NCI-H1092 (cell line): Measurements from ENCODE around the gene NR0B1.

Experiments
- DNase-seq: peaks from one replicate; lab custom pipeline; 2025; lab: John Stamatoyannopoulos, UW

Gene NR0B1, protein sequence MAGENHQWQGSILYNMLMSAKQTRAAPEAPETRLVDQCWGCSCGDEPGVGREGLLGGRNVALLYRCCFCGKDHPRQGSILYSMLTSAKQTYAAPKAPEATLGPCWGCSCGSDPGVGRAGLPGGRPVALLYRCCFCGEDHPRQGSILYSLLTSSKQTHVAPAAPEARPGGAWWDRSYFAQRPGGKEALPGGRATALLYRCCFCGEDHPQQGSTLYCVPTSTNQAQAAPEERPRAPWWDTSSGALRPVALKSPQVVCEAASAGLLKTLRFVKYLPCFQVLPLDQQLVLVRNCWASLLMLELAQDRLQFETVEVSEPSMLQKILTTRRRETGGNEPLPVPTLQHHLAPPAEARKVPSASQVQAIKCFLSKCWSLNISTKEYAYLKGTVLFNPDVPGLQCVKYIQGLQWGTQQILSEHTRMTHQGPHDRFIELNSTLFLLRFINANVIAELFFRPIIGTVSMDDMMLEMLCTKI

DNA sequence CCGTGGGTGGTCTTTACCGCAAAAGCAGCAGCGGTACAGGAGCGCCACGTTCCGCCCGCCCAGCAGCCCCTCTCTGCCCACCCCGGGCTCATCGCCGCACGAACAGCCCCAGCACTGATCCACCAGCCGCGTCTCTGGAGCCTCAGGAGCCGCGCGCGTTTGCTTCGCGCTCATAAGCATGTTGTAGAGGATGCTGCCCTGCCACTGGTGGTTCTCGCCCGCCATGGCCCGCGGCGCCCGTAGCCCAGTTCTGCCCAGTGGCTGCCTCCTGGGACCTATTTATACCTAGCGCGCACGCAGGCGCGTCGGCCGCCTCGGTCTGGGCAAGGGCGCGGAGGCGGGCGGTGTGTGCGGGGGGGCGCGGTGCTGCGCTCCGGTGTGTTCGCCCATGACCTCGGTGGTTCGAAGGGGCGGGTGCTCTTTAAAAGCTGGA is at the start of gene NR0B1:
NR0B1 (minus strand) TSS at position 252 of the 433 bp plus-strand sequence; CDS start at position 225, 27 bp downstream.
- DNase-seq = peak; percentile 23

DNA sequence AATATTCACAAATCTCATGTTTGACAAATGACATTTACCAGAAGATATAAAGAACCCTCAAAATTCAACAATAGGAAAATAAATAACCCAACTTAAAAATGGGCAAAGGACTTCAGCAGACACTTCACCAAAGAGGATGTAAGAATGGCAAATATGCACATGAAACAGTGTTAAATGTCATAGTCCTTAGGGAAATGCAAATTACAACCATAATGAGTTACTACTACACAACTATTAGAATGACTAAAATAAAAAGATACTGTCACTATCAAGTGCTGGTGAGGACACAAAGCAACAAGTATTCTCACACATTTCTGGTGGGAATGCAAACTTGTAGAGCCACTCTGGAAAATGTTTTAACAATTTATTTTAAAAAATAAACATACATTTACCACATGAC is 40.8 kb upstream of the NR0B1 start:
- no peak for DNase-seq

DNA sequence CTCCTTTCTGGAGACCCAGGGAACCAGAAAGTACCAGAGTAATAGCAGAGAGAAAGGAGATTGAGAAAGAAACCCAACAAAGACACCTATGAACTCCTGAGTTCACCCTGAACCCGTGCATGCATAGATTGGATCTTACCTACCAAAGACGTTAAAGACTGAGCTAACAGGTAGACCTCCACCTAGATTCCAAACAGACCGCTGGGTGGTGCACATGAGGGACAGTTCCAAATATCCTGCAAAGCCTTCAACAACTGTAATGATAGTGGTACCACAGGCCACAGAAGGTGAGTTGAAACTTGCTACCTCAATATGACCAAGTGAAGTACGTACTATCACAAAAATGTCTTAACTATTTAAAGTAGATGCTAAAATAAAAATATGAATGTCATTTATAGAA is 34.0 kb upstream of the NR0B1 start:
- DNase-seq = no peak

DNA sequence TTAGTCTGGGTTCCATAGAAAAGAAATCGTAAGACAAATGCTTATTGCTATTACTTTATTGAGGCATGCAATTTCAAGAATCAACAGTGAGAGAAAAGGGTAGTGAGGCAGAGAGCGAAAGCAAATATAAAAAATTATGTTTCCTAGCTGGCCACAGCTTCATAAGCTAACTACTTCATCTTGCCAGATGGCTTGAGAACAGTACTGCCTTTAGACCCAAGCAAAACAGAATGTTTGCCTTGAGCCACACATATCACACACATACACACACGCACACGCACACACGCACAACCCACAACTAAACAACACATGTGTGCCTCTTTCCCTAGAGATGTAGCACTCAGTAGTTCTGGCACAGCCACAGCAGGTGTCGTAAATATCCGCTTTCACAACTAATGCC is 31.6 kb upstream of the NR0B1 start:
- DNase-seq = no peak

DNA sequence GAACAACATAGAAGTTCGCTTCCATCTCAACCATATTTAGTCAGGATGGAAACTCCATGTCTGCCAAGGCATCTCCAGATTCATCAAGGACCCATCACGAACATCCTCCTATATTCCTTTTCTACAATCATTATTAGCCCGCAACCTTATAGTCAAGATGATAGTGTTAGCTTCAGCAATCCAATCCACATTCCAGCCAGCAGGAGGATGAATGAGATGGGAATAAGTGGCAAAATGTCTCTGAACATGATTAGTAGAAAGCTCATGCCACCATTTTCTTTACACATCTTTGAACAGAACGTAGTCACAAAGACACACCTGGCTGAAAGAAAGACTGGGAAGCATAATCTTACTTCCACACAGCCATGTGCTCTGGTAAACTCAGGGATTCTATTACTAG is 18.6 kb upstream of the NR0B1 start:
- no peak for DNase-seq

DNA sequence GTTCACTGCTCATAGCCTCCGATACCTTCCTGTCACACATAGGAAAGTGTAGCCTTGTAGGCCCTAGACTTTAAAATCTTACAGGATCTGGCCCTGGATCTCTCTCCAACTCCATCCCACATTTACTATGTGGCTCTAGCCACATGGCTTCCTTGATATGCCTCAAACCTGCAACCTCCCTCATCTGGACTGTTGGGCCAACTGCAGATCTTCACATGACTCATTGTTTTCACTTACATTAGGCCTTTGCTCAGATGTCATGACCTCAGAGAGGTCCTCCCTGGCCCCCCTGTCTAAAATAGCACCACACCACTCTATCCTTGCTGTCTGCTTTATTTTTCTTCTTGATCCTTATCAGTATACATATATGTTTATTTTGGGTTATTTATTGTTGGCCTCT is 8.1 kb upstream of the NR0B1 start:
- no peak for DNase-seq

DNA sequence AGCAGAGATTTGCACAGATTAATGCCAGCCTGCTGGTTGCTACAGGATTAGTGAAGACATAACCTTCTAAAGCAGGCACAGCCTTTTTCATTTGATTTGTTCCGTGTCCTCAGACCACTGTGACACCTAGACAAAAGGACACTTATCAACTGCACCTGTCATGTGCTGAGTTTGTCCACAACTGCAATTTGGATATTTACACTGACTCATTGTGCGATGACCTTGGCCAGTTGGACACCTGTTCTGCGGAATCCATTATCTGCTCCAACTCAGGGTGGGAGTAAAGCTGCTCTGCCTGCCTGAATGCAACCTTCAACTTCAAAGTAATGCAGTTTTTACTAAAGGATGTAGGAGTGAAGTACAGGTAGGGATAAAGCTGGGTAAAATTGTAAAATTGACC is 4.1 kb upstream of the NR0B1 start:
- DNase-seq = peak; percentile 9

DNA sequence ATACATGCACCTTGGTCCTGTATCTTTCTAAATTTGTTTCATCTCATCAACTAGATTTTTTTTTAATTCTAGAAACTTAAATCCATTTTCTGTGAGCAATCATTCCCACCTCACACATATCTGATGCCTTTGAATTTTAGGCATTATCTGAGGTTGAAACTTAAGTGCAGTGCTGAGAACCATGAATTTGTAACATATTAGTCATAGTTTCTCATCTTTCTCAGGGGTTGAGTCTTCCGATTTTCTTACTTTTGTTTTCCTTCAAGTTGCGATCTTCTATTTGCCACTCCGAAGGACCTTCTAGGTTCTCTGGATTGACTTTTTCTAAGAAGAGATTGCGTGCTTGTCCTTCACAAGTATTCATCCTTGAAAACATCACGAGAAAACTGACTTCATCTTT is 3.7 kb upstream of the NR0B1 start:
- DNase-seq = no peak

DNA sequence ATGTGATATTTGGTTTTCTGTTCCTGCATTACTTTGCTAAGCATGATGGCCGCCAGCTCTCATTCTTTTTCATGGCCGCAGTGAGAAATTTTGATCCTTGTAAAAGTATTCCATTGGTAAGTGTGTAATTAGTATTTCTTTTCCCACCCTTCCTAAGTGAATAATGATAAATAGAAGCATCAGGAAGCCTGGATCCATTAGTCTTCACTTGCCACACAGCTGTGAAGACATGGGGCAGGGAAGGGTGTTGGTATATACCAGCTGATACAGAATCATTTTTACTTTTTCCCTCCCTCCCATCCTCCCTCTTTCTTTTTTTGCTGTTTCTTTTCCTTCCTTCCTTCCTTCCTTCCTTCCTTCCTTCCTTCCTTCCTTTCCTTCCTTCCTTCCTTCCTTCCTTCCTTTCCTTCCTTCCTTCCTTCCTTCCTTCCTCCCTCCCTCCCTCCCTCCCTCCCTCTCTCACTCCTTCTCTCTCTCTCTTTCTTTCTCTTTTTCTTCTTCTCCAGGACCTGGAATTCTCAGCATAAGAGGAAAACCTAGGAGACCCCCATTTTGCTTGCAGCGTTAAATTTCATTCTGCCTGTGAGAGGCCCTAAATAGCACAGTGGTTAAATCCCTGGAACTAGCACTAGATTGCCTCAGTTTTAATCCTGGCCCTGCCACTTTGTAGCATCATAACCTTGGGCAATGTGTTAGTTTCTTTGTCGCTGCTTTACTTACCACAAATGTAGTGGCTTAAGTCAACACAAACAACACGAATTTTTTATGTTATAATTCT is 1.4 kb upstream of the NR0B1 start:
- DNase-seq = no peak

DNA sequence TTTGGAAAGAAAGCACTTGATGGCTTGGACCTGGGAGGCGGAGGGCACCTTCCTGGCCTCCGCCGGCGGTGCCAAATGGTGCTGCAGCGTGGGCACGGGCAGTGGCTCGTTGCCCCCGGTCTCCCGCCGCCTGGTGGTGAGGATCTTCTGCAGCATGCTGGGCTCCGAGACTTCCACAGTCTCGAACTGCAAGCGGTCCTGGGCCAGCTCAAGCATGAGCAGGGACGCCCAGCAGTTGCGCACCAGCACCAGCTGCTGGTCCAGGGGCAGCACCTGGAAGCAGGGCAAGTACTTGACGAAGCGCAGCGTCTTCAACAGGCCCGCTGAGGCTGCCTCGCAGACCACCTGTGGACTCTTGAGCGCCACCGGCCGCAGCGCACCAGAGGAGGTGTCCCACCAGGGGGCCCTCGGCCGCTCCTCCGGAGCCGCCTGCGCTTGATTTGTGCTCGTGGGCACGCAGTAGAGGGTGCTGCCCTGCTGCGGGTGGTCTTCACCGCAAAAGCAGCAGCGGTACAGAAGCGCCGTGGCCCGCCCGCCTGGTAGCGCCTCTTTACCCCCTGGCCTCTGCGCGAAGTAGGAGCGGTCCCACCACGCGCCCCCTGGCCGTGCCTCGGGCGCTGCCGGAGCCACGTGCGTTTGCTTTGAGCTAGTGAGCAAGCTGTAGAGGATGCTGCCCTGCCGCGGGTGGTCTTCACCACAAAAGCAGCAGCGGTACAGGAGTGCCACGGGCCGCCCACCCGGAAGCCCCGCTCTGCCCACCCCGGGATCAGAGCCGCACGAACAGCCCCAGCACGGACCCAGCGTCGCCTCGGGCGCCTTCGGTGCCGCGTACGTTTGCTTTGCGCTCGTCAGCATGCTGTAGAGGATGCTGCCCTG is 689 bp downstream of the NR0B1 start:
- peak; percentile 52 for DNase-seq

DNA sequence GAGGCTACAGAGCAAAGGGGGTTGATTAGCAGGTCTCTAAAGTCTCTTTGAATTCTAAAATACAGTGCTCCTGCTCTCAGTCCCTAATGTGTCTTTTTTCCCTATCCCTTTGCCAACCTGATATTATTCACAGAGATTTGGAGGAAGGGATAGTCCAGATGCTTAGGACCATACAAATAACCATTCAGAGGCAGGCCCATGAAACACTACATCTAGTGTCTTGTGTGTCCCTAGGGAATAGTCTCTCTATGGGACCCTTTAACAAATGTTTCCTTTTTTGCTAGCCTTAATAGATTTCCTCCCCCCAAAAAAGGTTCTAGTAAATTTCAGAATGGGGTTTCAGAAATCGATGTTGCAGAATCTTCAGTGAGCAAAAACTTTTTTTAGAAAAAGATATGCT is 1.7 kb downstream of the NR0B1 start:
- DNase-seq = no peak

DNA sequence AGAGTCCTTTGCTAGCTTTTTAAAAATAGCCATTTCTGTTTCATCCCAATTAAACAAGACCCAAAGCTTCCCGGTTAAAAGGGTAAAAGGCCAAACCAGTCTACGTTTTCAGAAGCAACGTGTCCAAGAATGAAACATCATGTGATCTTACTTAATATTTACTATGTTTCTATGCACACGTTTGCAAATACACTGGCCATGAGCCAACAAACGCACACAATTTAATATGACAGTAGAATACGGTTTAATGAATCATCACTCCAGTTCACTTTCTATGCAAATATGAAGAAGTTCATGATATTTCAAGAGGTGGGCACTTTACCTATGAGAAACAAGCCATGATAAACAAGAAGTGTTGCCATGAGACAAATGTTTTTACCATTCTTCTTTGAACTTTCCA is 4.3 kb downstream of the NR0B1 start:
- no peak for DNase-seq

DNA sequence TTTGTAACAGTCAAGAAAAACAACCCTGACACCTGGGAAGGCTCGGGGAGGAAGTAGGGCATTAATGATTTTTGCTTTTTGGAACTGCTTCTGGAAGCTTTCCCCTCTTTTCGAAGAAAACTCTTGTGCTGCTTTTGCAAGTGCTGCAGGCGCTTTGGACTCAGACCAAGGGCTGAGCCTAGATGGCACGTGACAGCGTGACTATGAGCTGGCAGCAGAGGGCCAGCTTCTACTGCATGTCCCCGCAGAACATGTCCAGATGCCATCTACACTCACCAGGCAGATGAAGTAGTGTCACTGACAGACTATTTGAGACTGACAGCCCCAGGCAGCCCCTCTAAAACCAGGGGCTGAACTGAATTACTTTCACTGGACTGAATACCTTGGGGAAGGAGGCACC is 6.2 kb downstream of the NR0B1 start:
- no peak for DNase-seq

DNA sequence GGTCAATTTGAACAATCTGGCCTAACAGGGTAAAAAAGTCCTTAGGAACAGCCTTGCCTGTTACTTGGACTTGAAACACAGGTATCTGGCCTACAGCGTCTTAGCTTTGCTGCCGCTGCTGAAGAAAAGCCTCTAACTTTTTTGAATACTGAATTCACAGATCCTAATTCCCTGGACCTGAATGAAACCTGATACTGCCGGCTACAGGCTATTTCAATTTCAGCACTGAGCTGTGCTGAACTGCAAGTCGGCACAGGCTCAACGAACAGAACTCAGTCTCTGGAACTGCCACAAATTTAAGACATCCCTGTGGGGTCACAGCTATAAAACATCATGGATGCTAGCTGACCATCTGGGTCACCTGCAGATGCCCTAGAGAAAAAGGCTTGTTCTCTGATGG is 7.2 kb downstream of the NR0B1 start:
- no peak for DNase-seq

DNA sequence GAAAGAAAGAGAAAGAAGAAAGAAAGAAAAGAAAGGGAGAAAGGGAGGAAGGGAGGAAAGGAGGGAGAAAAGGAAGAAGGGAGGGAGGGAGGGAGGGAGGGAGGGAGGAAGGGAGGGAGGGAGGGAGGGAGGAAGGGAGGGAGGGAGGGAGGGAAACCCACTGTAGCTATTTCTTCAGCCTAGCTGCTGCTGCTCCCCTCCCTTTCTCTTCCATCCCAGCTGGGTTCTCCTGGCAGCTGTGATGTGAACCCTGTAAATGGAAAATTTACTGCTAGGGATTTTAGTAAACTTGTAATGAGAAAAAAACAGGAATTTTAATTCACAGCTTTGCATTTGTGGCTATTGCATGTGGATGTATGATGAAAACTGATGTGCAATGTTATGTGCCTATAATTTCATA is 8.0 kb downstream of the NR0B1 start:
- no peak for DNase-seq

DNA sequence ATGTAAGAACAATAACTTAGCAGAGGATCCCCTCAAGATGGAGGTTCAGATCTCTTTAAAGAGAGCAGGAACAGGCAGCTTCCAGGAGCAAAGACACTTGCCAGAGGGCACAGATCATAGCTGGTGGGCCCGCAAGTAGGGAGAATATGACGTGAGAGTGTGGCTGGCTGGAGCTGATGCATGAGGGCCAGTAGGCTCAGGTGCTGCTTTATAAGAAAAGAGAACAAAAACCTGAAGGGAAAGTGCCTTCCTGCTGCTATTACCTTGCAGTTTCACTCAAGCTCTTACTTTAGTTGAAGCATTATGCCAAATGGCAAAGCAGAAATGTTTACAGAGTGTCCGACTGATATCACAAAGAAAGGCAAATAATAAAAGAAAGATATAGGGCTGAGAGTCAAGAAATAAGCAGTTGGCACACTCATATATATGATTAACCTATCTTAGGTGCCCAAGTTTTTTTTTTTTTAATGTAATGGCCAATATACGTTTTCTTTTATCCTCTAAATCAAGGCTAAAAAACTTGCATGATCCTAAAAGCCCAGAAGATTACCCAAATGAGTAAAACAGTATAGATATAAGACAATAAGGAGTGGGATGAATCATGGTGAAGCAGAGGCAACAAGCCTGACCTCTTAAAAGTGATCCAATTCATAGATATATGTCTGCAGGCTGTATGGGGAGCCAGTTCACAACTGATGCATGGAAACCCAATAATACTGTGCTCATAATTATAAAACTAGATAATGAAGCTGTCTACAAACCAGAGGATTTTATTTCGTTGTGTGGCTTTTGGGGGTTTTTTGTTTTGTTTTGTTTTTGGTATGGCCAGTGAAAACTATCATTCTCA is 12.6 kb downstream of the NR0B1 start:
- DNase-seq = no peak

DNA sequence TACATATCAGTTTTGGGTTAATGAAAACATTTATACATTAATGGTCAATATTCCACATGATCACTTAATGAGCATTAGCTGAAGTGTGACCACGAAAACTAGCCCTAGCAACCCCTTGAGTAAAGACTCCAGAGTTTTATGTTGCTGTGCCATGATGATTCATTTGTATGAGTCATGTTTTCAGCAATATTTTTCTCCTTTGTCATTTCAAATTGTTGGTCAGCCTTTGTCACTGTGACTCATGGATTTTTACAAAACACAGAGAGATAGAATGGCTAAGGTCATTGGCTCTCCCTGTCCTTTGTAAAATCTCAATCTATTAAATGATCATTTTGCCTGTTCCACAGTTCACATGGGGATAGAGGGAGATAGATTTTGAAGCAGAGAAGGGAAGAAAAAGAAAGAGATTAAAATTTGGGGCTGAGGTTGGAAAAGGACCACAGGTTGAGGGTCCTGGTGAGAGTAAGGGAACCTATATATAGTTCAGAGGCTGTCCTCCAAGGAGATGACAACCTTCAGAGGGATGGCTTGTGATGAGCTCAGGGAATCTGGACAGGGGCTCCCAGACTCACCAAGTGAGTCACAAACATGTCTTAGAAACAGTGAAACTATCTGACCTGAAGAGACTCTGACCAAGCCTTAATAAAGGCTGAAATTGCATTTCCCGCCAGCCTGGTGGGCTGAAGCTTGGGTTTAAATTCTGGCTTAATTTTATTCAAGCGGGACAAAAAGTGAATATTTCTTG is 25.6 kb downstream of the NR0B1 start:
- DNase-seq = no peak

DNA sequence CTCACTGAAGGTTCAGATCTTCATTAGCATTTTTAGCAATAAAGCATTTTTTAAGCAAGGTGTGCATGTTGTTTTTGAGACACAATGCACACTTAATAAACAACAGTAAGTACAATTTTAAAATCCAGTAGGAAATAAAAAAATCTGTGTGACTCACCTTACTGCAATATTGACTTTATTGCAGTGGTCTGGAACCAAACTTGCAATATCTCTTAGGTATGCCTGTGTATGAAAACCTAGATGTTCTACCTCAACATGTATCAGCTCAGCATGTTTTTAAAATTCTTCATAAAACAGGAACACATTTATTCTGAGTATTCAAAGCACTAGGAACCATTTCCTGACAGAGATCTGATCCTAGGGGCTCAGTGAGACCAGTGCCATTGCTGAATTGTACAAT is 26.7 kb downstream of the NR0B1 start:
- no peak for DNase-seq

DNA sequence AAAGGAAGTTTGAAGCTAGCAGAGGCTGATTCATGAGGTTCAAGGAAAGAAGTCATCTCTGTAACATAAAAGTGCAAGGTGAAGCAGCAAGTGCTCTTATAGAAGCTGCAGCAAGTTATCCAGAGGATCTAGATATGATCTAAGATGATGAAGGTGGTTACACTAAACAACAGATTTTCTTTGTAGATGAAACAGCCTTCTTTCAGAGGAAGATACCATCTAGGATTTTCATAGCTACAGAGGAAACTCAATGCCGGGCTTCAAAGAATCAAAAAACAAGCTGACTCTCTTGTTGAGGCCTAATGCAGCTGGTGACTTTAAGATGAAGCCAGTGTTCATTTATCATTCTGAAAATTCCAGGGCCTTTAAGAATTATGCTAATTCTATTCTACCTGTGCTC is 28.8 kb downstream of the NR0B1 start:
- DNase-seq = no peak

DNA sequence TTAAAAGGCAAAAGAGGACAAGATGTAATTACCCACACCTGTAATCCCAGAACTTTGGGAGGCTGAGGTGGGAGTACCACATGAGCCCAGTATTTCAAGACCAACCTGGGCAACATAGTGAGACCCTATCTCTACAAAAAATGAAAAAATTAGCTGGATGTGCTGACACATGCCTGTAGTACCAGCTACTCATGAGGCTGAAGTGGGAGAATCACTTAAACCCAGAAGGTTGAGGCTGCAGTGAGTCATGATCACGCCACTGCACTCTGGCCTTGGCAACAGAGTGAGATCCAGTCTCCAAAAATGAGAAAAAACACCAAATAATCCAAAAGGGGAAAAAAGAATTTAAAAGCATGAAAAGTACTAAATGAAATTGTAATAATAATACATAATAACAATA is 30.8 kb downstream of the NR0B1 start:
- DNase-seq = no peak

DNA sequence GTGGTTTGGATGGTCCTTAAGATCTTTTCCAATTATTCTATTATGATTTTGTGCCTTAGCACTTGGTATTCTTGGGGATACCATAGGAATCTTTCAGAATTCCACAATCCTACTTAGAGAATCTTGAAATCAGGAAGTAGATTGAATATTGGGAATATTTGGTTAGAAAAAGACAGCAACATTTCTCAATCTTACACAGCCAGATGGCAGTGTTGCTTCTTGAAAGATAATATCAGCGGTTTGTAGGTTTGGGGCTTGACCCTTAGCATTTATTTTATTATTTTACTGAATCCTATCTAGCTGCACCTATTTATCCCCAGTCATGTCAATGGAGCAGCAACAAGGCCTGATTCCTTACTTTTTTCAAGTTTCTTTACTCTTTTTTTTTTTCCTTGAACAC is 33.7 kb downstream of the NR0B1 start:
- no peak for DNase-seq
